HCT116 (cell line): Measurements from ENCODE around the gene ETF1. TPM values are rescaled to one million over a fixed set of nuclear protein-coding genes. Genes with fewer than 3 reads are reported as not detected.

Experiments
- ATAC-seq: fragments of 200-7000 bp; cut with Tn5 transposase; 2 replicates; pipeline ENCODE4 v1.9.1; 2020; ENCODE audit warnings: mild to moderate bottlenecking, moderate library complexity
- BruUV-seq: library from RNA; stranded (reverse); fragments of 400-500 nt; replicated peaks from 2 replicates; lab custom pipeline; 2021; lab: Mats Ljungman, UMichigan
- CTCF ChIA-PET: fragments of 300-600 bp; sonication (Branson Sonifier 250); formaldehyde crosslinking; loops from one replicate; lab custom pipeline; 2021; ENCODE audit warnings: antibody characterized with exemption; lab: Charles Lee
- POLR2A ChIA-PET: fragments of 300-600, 350-600 bp; sonication (Branson Sonifier 250); formaldehyde crosslinking; loops from one replicate; lab custom pipeline; 2021; ENCODE audit warnings: antibody characterized with exemption; lab: Charles Lee
- RAD21 ChIA-PET, 2 experiments: fragments of 300-600 bp; sonication (Branson Sonifier 250); formaldehyde crosslinking; loops; one replicate each; lab custom pipeline; 2023; ENCODE audit warnings: low total read pairs in 2 of 2; ENCODE audit not compliant: uncharacterized antibody in 2 of 2, unreplicated experiment in 2 of 2, low non-redundant PET in 1 of 2; lab: Charles Lee
- DNase-seq: peaks from one replicate; pipeline ENCODE4 v3.0.0-alpha.2; 2010; ENCODE audit warnings: low read depth, low spot score
- H2AFZ ChIP-seq: fragments of 200-600 bp; shearing (Covaris generic), sonication (generic); 2 replicates; pipeline ENCODE4 v1.6.1; 2017; ENCODE audit warnings: low read depth, mixed run types, mixed read lengths, antibody characterized with exemption, low read length; ENCODE audit not compliant: poor library complexity, severe bottlenecking
- H3K27ac ChIP-seq: 2 replicates; pipeline ENCODE4 v1.5.1; 2012; ENCODE audit warnings: low read depth, low read length
- H3K27me3 ChIP-seq: fragments of 200-600 bp; sonication (generic); 2 replicates; pipeline ENCODE4 v1.6.1; 2016; ENCODE audit warnings: mixed run types, low read length, mixed read lengths; ENCODE audit not compliant: insufficient read depth
- H3K36me3 ChIP-seq, 2 experiments: fragments of 200-500 bp in 1 of 2; fragments of 200-600 bp in 1 of 2; sonication (Bioruptor generic) in 1 of 2; sonication (generic) in 1 of 2; 2 replicates each; pipeline versions ENCODE4 v1.5.1 to v1.6.1; 2014 to 2016; ENCODE audit warnings: low read length in 2 of 2, inconsistent platforms in 1 of 2, mixed read lengths in 1 of 2, mixed run types in 1 of 2; ENCODE audit not compliant: insufficient read depth in 2 of 2, control insufficient read depth in 1 of 2
- H3K4me1 ChIP-seq, 2 experiments: fragments of 200-600 bp in 1 of 2; sonication (generic) in 1 of 2; 2 replicates each; pipeline versions ENCODE4 v1.5.1 to v1.6.1; 2012 to 2017; ENCODE audit warnings: low read length in 2 of 2, inconsistent platforms in 1 of 2, mild to moderate bottlenecking in 1 of 2, mixed read lengths in 1 of 2, mixed run types in 1 of 2, moderate library complexity in 1 of 2; ENCODE audit not compliant: insufficient read depth in 2 of 2, control insufficient read depth in 1 of 2
- H3K4me2 ChIP-seq: fragments of 200-600 bp; sonication (generic); 2 replicates; pipeline ENCODE4 v1.6.1; 2017; ENCODE audit warnings: mixed run types, low read length, mixed read lengths
- H3K4me3 ChIP-seq, 2 experiments: fragments of 200-600 bp in 1 of 2; sonication (generic) in 1 of 2; replicated peaks in 1 of 2; 2 replicates each; pipeline ENCODE4 v1.5.1; 2011 to 2016; ENCODE audit warnings: low read length in 2 of 2, control low read depth in 1 of 2, low read depth in 1 of 2, mild to moderate bottlenecking in 1 of 2, mixed read lengths in 1 of 2, mixed run types in 1 of 2
- H3K79me2 ChIP-seq: fragments of 200-600 bp; sonication (generic); 2 replicates; pipeline ENCODE4 v1.6.1; 2017; ENCODE audit warnings: mild to moderate bottlenecking, mixed run types, low read length, moderate library complexity, mixed read lengths; ENCODE audit not compliant: insufficient read depth
- H3K9ac ChIP-seq: fragments of 200-600 bp; sonication (generic); 2 replicates; pipeline ENCODE4 v1.6.1; 2016; ENCODE audit warnings: low read length, mixed read lengths
- H3K9me2 ChIP-seq: fragments of 200-600 bp; sonication (generic), shearing (Covaris generic); 2 replicates; pipeline ENCODE4 v1.6.1; 2017; ENCODE audit warnings: mixed run types, mild to moderate bottlenecking, moderate library complexity; ENCODE audit not compliant: insufficient read depth
- H3K9me3 ChIP-seq, 2 experiments: fragments of 200-500 bp in 1 of 2; fragments of 200-600 bp in 1 of 2; sonication (Bioruptor generic) in 1 of 2; sonication (generic) in 1 of 2; 2 replicates each; pipeline ENCODE4 v1.6.1; 2014 to 2017; ENCODE audit warnings: low read length in 2 of 2, mixed read lengths in 2 of 2, inconsistent platforms in 1 of 2, low read depth in 1 of 2, mild to moderate bottlenecking in 1 of 2, mixed run types in 1 of 2, moderate library complexity in 1 of 2; ENCODE audit not compliant: control insufficient read depth in 1 of 2, insufficient read depth in 1 of 2
- H4K20me1 ChIP-seq: fragments of 200-600 bp; sonication (generic), shearing (Covaris generic); 2 replicates; pipeline ENCODE4 v1.6.1; 2017; ENCODE audit warnings: mixed run types, mild to moderate bottlenecking, moderate library complexity; ENCODE audit not compliant: insufficient read depth
- CTCF ChIP-seq, 3 experiments: fragments of 200-600 bp in 1 of 3; sonication (generic) in 1 of 3; IDR thresholded peaks in 2 of 3; conservative IDR thresholded peaks in 1 of 3; 2 replicates each; pipeline ENCODE4 v1.5.1; 2012 to 2017; ENCODE audit warnings: low read depth in 2 of 3, low read length in 2 of 3, antibody characterized with exemption in 1 of 3, borderline replicate concordance in 1 of 3, control low read depth in 1 of 3, mild to moderate bottlenecking in 1 of 3, mixed read lengths in 1 of 3, mixed run types in 1 of 3, moderate library complexity in 1 of 3; ENCODE audit not compliant: insufficient read depth in 1 of 3
- EGR1 ChIP-seq: IDR thresholded peaks from 2 replicates; pipeline ENCODE4 v1.6.1; 2012; ENCODE audit warnings: low read depth
- MAX ChIP-seq: IDR thresholded peaks from 2 replicates; pipeline ENCODE4 v1.6.1; 2012
- POLR2A ChIP-seq: IDR thresholded peaks from 2 replicates; pipeline ENCODE4 v1.7.0; 2011; ENCODE audit warnings: borderline replicate concordance; ENCODE audit not compliant: insufficient read depth, insufficient read length; ENCODE audit errors: extremely low read depth
- POLR2AphosphoS5 ChIP-seq: IDR thresholded peaks from 2 replicates; pipeline ENCODE4 v1.6.1; 2011; ENCODE audit warnings: mild to moderate bottlenecking, low read depth, low read length, moderate library complexity
- REST ChIP-seq: IDR thresholded peaks from 2 replicates; pipeline ENCODE4 v1.6.1; 2012; ENCODE audit warnings: low read depth
- SIN3A ChIP-seq: IDR thresholded peaks from 2 replicates; pipeline ENCODE4 v1.6.1; 2012; ENCODE audit warnings: low read depth
- YY1 ChIP-seq: IDR thresholded peaks from 2 replicates; pipeline ENCODE4 v1.6.1; 2011; ENCODE audit warnings: low read length, low read depth, moderate library complexity, mild to moderate bottlenecking; ENCODE audit not compliant: insufficient replicate concordance; ENCODE audit errors: extremely low read depth
- ZFX ChIP-seq: fragments of 450-650 bp; IDR thresholded peaks from 2 replicates; pipeline ENCODE4 v1.6.1; 2017
- intact Hi-C: fragments of 100-400 bp; cut with micrococcal nuclease; formaldehyde crosslinking; loops from 2 replicates; pipeline ENCODE4 v1.10.0; 2022
- total RNA-seq: library from RNA; stranded (reverse); gene quantifications from one replicate; pipeline ENCODE4 v1.2.1, GENCODE V29; 2021; ENCODE audit not compliant: unreplicated experiment

The ETF1 gene
- total RNA-seq, 1 experiment from 2014 or later: 178 TPM

GRCh38 chr5:138458384-138458783 is 84.7 kb downstream of the ETF1 start:
- intact Hi-C loops: loop anchor here (10.0 kb wide), 1 partner anchor 806 kb away; no protein-coding TSS in a partner anchor
- H4K20me1 ChIP-seq: no peaks in the 10 kb centered on the region
- no peaks in the 10 kb centered on the region for H3K9me3 ChIP-seq
- RAD21 ChIA-PET: no interaction called here
- POLR2A ChIA-PET: no interaction called here
- H2AFZ ChIP-seq: no peak overlapping the region
- no peak overlapping the region for H3K27ac ChIP-seq
- no TSS peak for BruUV-seq
- ATAC-seq (no peak), DNase-seq (no peak)
- H3K4me2 ChIP-seq: no peak overlapping the region
- no peak overlapping the region for H3K9ac ChIP-seq
- CTCF ChIA-PET: interaction anchor here (1.4 kb wide), 1 partner anchor 46 kb away, joined by 3 read pairs; no protein-coding TSS in a partner anchor
- no peaks in the 10 kb centered on the region for H3K79me2 ChIP-seq
- no peaks in the 10 kb centered on the region for H3K36me3 ChIP-seq
- no peak overlapping the region for H3K4me3 ChIP-seq
- TF ChIP-seq SIN3A (no peak), EGR1 (no peak), REST (no peak), YY1 (no peak), POLR2AphosphoS5 (no peak), MAX (no peak), CTCF (IDR thresholded peaks at IDR 0.05 in 2 of 3, conservative IDR thresholded peaks at IDR 0.05 in 1 of 3; ENCODE audit: borderline replicate concordance in 1 of 3, insufficient read depth in 1 of 3, low read depth in 2 of 3, low read length in 2 of 3) (no peak), POLR2A (no peak), ZFX (no peak)
- H3K4me1 ChIP-seq: peaks cover 0 to 13% of the 10 kb centered on the region in 2 experiments; a peak in 3 of 4 replicates
- no peaks in the 10 kb centered on the region for H3K9me2 ChIP-seq
- H3K27me3 ChIP-seq: no peaks in the 10 kb centered on the region
